OCI-LY3 (cell line): ENCODE data around the gene EXOC4.

ENCODE experiments used
- H2AFZ ChIP-seq: fragments of 200-600, 300-600 bp; shearing (Covaris generic); 2 replicates; pipeline ENCODE4 v1.6.0; 2014; ENCODE audit warnings: antibody characterized with exemption, low read depth, low read length
- H3K27ac ChIP-seq: fragments of 200-600, 300-600 bp; sonication (generic); 2 replicates; pipeline ENCODE4 v1.5.1; 2014; ENCODE audit warnings: mild to moderate bottlenecking, low read length, moderate library complexity, mixed read lengths
- H3K27me3 ChIP-seq: fragments of 200-600, 300-600 bp; sonication (generic); 2 replicates; pipeline ENCODE4 v1.6.1; 2014; ENCODE audit warnings: low read depth, low read length, mixed read lengths
- H3K36me3 ChIP-seq: fragments of 200-600, 300-600 bp; sonication (generic); replicated peaks from 2 replicates; pipeline ENCODE3; 2014; ENCODE audit warnings: low read depth, low read length, mixed read lengths
- H3K4me1 ChIP-seq: fragments of 300-600, 200-600 bp; sonication (generic); 2 replicates; pipeline ENCODE4 v1.6.1; 2014; ENCODE audit warnings: low read length, mixed read lengths
- H3K4me2 ChIP-seq: fragments of 200-600, 300-600 bp; sonication (generic); 2 replicates; pipeline ENCODE4 v1.6.1; 2014; ENCODE audit warnings: low read length, mixed read lengths
- H3K4me3 ChIP-seq: fragments of 300-600, 200-600 bp; sonication (generic); 2 replicates; pipeline ENCODE4 v1.5.1; 2014; ENCODE audit warnings: antibody characterized with exemption, mild to moderate bottlenecking, low read length, moderate library complexity
- H3K79me2 ChIP-seq: fragments of 300-600, 200-600 bp; shearing (Covaris generic); 2 replicates; pipeline ENCODE4 v1.6.1; 2014; ENCODE audit warnings: mild to moderate bottlenecking, low read length, mixed read lengths
- H3K9ac ChIP-seq: fragments of 300-600, 200-600 bp; shearing (Covaris generic); 2 replicates; pipeline ENCODE4 v1.6.0; 2014; ENCODE audit warnings: mild to moderate bottlenecking, low read length, moderate library complexity
- H3K9me3 ChIP-seq: fragments of 200-600, 300-600 bp; shearing (Covaris generic); 2 replicates; pipeline ENCODE4 v1.6.1; 2014; ENCODE audit warnings: low read length, mixed read lengths; ENCODE audit not compliant: insufficient read depth
- H4K20me1 ChIP-seq: fragments of 200-600, 300-600 bp; sonication (generic); 2 replicates; pipeline ENCODE4 v1.6.1; 2016; ENCODE audit warnings: low read length, mixed read lengths; ENCODE audit not compliant: insufficient read depth
- EZH2phosphoT487 ChIP-seq: fragments of 200-600 bp; shearing (Covaris generic); IDR thresholded peaks from 2 replicates; pipeline ENCODE4 v1.6.1; 2018; ENCODE audit warnings: antibody characterized with exemption, mixed run types, low read depth
- TF ChIP-seq, protein P1 (sequence below): fragments of 200-600, 300-600 bp; sonication (generic); IDR thresholded peaks from 2 replicates; pipeline ENCODE4 v1.5.1; 2014; ENCODE audit warnings: antibody characterized with exemption, low read length, low read depth

The EXOC4 gene

DNA sequence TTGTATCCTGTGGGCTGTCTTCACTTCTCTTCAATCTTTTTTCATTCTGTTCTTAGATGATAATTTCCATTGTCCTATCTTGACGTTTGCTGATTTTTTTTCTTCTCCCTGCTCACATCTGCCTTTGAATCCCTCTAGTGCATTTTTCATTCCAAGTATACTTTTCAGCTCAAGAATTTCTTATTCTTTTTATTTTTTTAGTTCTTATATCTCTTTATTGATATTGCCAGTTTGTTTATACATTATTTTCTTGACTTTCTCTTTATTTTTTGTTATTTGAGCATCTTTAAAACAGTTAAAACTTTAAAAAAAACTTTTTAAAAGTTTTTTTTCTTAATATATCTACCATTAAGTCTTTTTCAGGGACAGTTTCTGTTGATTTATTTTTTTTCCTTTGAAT, 100.9 kb downstream of the EXOC4 start:
- Histone ChIP-seq H3K4me1 (peaks cover 4% of the 10 kb centered on the region), H3K27me3 (no peaks in the 10 kb centered on the region), H3K36me3 (peaks cover 5% of the 10 kb centered on the region), H4K20me1 (no peaks in the 10 kb centered on the region), H3K79me2 (no peaks in the 10 kb centered on the region; the same call in 1 of the 2 replicates), H3K27ac (no peak overlapping the region), H2AFZ (no peak overlapping the region), H3K9ac (no peak overlapping the region), H3K4me3 (no peak overlapping the region), H3K9me3 (peaks cover 7% of the 10 kb centered on the region; the same call in 1 of the 2 replicates), H3K4me2 (no peak overlapping the region)
- TF ChIP-seq, protein P1, sequence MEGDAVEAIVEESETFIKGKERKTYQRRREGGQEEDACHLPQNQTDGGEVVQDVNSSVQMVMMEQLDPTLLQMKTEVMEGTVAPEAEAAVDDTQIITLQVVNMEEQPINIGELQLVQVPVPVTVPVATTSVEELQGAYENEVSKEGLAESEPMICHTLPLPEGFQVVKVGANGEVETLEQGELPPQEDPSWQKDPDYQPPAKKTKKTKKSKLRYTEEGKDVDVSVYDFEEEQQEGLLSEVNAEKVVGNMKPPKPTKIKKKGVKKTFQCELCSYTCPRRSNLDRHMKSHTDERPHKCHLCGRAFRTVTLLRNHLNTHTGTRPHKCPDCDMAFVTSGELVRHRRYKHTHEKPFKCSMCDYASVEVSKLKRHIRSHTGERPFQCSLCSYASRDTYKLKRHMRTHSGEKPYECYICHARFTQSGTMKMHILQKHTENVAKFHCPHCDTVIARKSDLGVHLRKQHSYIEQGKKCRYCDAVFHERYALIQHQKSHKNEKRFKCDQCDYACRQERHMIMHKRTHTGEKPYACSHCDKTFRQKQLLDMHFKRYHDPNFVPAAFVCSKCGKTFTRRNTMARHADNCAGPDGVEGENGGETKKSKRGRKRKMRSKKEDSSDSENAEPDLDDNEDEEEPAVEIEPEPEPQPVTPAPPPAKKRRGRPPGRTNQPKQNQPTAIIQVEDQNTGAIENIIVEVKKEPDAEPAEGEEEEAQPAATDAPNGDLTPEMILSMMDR: no peak
- no peak for TF ChIP-seq EZH2phosphoT487

DNA sequence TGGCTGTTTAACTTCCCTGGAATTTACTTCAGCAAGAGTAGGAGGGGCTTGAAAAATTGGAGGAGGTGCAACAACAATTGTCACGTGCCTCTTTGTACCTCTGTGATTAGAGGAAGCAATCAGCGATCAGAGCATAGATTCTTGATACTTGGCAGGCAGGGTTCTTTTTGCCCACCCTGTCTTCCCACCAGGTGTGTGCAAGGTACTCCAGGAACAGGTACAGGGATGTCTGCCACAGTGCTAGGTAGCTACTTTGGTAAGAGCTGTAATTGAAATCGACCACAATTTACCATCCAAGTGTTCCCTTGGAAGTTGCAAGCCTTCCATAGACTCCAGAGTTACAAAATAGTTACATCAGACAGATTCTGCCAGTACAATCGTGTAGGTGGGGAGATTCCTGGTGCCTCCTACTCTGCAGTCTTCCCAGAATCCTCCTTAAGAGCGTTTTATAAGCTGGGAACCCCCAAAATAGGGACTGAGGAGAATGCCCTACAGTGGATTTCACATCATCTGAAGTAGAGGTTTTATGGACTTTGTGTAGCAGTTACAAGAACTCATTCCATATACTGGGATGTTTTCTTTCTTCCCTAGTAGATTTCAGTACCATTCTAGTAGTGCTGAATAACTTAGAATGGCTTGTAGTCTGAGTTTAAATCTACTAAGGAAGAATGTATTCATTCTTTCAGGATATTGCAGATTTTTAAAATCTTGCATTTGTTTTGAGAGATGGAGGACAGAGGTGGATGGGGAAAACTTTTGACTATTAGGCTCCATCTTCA, 101.9 kb downstream of the EXOC4 start:
- Histone ChIP-seq H3K9ac (no peak overlapping the region), H3K27me3 (no peaks in the 10 kb centered on the region), H4K20me1 (no peaks in the 10 kb centered on the region), H2AFZ (no peak overlapping the region), H3K4me3 (no peak overlapping the region), H3K27ac (no peak overlapping the region), H3K79me2 (no peaks in the 10 kb centered on the region; the same call in 1 of the 2 replicates), H3K36me3 (peaks cover 5% of the 10 kb centered on the region), H3K9me3 (peaks cover 7% of the 10 kb centered on the region; the same call in 1 of the 2 replicates), H3K4me2 (no peak overlapping the region), H3K4me1 (no peaks in the 10 kb centered on the region)
- TF ChIP-seq, protein P1: no peak
- no peak for TF ChIP-seq EZH2phosphoT487

DNA sequence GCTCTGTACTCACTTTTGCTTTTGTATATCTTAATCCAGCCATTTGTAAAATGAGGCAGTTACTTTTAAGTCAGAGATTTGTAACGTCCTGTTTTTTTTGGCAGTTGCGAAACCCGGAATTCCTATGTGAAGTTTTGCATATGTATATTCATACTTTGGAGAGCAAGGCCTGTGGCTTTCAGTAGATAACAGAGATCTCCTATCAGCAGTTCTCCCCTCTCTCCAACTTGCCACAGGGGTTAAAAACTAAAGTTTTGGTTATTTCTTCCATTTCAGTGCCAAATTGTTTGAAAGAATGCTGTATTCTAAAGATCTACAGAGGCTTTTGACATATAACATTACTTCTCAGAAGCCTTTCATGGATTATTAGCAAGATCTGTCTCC, 102.4 kb downstream of the EXOC4 start:
- Histone ChIP-seq H3K9ac (no peak overlapping the region), H3K4me3 (no peak overlapping the region), H3K27ac (no peak overlapping the region), H3K79me2 (no peaks in the 10 kb centered on the region; the same call in 1 of the 2 replicates), H3K4me2 (no peak overlapping the region), H2AFZ (no peak overlapping the region), H3K36me3 (peaks cover 3% of the 10 kb centered on the region), H3K9me3 (peaks cover 7% of the 10 kb centered on the region; the same call in 1 of the 2 replicates), H3K4me1 (no peaks in the 10 kb centered on the region), H3K27me3 (no peaks in the 10 kb centered on the region), H4K20me1 (no peaks in the 10 kb centered on the region)
- TF ChIP-seq EZH2phosphoT487: no peak
- TF ChIP-seq, protein P1: no peak

DNA sequence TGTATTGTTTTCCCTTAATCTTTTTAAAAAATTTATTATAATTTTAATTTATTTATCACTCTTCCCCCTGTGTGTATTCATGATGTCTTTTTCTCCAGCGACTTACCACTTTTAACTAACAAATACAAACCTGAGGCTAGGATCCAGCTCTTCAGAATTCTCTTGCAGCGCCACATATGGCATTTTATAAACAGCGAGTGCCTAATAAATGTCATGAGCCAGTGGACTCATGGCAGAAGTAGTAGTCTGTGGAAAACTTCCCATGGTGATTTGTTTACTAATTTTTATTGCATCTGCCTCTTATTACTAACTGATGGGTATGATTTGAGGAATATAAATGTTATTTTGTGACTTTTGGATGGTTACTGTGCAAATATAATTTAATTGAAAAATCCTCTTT, 102.9 kb downstream of the EXOC4 start:
- no peaks in the 10 kb centered on the region for H3K79me2 ChIP-seq
- H3K4me2 ChIP-seq: no peak overlapping the region
- H3K27me3 ChIP-seq: no peaks in the 10 kb centered on the region
- H3K4me3 ChIP-seq: no peak overlapping the region
- no peak overlapping the region for H3K27ac ChIP-seq
- no peak overlapping the region for H2AFZ ChIP-seq
- H3K9me3 ChIP-seq: peaks cover 7% of the 10 kb centered on the region; the same call in 1 of the 2 replicates
- no peak overlapping the region for H3K9ac ChIP-seq
- peaks cover 2% of the 10 kb centered on the region for H3K36me3 ChIP-seq
- H3K4me1 ChIP-seq: no peaks in the 10 kb centered on the region
- no peak for TF ChIP-seq EZH2phosphoT487
- TF ChIP-seq, protein P1: no peak
- no peaks in the 10 kb centered on the region for H4K20me1 ChIP-seq
